NB4 (cell line): ENCODE measurements around the gene PTGFRN.

Experiments used
- MYC ChIP-seq: IDR thresholded peaks from 2 replicates; pipeline ENCODE4 v1.6.1; 2011; ENCODE audit warnings: low read depth, low read length
- POLR2A ChIP-seq: IDR thresholded peaks from 2 replicates; pipeline ENCODE4 v1.6.1; 2011; ENCODE audit warnings: mild to moderate bottlenecking; ENCODE audit not compliant: insufficient read length; ENCODE audit errors: extremely low read depth
- TF ChIP-seq, protein P1 (sequence below): IDR thresholded peaks from one replicate; pipeline ENCODE4 v1.5.1; 2012; ENCODE audit warnings: low read depth, low read length

DNA sequence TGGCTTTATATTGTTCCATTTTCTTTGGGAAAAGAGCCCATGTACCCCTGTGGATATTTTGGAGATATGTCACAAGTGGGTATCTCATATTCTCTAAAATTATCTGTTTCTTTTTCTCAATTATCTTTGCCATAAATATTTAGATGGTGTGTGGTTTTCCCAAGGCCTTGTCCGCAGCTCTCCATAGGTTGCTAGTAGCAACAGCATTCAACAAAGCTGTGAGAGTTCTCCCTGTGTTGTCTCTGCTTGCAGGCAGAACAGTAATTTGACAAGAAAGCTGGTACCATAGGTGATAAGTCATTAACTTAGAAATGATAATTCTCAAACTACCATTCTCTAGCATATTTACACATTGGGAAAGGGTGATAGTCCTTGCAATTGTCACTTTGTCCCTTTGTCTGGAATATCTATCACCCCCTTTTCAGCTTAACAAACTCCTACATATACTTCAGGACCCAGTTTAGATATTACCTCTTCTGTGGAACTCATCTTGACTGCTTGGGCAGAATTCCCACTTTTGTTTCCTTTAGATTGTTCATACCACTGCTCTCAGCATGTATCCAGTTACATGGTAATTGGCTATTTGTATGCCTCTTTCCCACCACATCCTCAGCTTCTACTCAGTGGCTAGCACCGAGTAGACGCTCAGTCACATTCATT is 100.7 kb downstream of the PTGFRN start:
- TF ChIP-seq, protein P1, sequence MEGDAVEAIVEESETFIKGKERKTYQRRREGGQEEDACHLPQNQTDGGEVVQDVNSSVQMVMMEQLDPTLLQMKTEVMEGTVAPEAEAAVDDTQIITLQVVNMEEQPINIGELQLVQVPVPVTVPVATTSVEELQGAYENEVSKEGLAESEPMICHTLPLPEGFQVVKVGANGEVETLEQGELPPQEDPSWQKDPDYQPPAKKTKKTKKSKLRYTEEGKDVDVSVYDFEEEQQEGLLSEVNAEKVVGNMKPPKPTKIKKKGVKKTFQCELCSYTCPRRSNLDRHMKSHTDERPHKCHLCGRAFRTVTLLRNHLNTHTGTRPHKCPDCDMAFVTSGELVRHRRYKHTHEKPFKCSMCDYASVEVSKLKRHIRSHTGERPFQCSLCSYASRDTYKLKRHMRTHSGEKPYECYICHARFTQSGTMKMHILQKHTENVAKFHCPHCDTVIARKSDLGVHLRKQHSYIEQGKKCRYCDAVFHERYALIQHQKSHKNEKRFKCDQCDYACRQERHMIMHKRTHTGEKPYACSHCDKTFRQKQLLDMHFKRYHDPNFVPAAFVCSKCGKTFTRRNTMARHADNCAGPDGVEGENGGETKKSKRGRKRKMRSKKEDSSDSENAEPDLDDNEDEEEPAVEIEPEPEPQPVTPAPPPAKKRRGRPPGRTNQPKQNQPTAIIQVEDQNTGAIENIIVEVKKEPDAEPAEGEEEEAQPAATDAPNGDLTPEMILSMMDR: no peak
- TF ChIP-seq POLR2A (no peak), MYC (no peak)
